AG10803 (cell line): ENCODE results near the gene DCTN4.

ENCODE experiments used
- DNase-seq: peaks from one replicate; pipeline ENCODE4 v3.0.0; 2010; ENCODE audit warnings: low read depth
- H3K4me3 ChIP-seq: 2 replicates; pipeline ENCODE4 v1.5.1; 2011; ENCODE audit warnings: mild to moderate bottlenecking, low read length, control low read depth
- CTCF ChIP-seq: conservative IDR thresholded peaks from 2 replicates; pipeline ENCODE4 v1.5.1; 2011; ENCODE audit warnings: mild to moderate bottlenecking, low read length, control low read depth, inconsistent platforms

DCTN4 gene

GRCh38 chr5:150765011-150765798 lies 6.4 kb upstream of the DCTN4 start:
- no peak for TF ChIP-seq CTCF
- no peak overlapping the region for H3K4me3 ChIP-seq
- no peak for DNase-seq

- no peak for TF ChIP-seq CTCF
- H3K4me3 ChIP-seq = no peak overlapping the region
- DNase-seq = no peak
Observed at GRCh38 chr5:150764530-150764929, 5.7 kb upstream of the DCTN4 start.

GRCh38 chr5:150763023-150763769 lies 4.4 kb upstream of the DCTN4 start:
- DNase-seq = peak; percentile 81
- TF ChIP-seq CTCF = no peak
- no peak overlapping the region for H3K4me3 ChIP-seq

- no peak for DNase-seq
- H3K4me3 ChIP-seq = no peak overlapping the region
- TF ChIP-seq CTCF = no peak
Observed at GRCh38 chr5:150762211-150762610, 3.4 kb upstream of the DCTN4 start.

- no peak for DNase-seq
- no peak for TF ChIP-seq CTCF
- peak overlapping the region; percentile 86 for H3K4me3 ChIP-seq
Observed at GRCh38 chr5:150759334-150759583, 442 bp upstream of the DCTN4 start.

GRCh38 chr5:150758203-150758530 lies 650 bp downstream of the DCTN4 start:
- no peak for TF ChIP-seq CTCF
- DNase-seq = peak; percentile 50

GRCh38 chr5:150757087-150757649 lies 1.6 kb downstream of the DCTN4 start:
- no peak for DNase-seq
- peak overlapping the region; percentile 86 for H3K4me3 ChIP-seq
- TF ChIP-seq CTCF = no peak

More at GRCh38 chr5:150758203-150758530, 650 bp downstream of the DCTN4 start:
- H3K4me3 ChIP-seq = peak overlapping the region; percentile 86
